ENCODE data around the gene FIBP.
A peak's percentile ranks its signal among the peaks of the same experiment; 100 is the strongest.

DNA sequence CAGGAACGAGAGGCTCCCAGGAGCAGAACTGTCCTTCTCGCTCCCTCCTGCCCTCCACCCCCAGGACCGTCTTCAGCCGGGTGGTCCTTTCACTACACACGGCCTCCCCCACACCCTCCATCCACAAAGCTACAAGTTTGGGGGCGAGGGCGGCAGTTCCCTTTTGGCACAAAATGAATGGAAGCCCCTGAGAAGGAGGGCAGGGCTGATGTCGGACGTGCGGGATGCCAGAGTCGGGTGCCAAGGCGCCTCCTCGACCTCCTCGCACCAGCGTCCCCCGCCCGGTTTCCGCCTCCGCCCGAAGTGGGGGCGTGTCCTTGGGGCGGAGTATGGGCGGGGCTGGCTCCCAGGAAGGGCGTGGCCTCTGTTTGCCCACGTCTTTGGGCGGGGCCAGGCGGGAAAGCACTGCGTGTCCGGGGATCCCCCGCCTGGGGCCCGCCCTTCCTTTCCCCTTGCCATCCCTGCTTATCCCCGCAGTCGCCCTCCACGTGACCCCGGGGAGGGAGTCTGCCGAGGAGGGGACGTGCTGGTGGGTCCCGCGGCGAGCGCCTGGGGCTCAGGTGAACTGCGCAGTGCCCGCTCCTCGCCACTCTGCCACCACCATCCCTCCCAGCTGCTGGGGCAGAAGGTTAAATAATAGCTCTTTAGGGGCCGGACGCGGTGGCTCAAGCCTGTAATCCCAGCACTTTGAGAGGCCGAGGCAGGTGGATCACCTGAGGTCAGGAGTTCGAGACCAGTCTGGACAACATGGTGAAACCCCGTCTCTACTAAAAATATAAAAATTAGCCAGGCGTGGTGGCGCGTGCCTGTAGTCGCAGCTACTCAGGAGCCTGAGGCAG is 14.7 kb downstream of the FIBP start:
- TF ChIP-seq, protein P1, sequence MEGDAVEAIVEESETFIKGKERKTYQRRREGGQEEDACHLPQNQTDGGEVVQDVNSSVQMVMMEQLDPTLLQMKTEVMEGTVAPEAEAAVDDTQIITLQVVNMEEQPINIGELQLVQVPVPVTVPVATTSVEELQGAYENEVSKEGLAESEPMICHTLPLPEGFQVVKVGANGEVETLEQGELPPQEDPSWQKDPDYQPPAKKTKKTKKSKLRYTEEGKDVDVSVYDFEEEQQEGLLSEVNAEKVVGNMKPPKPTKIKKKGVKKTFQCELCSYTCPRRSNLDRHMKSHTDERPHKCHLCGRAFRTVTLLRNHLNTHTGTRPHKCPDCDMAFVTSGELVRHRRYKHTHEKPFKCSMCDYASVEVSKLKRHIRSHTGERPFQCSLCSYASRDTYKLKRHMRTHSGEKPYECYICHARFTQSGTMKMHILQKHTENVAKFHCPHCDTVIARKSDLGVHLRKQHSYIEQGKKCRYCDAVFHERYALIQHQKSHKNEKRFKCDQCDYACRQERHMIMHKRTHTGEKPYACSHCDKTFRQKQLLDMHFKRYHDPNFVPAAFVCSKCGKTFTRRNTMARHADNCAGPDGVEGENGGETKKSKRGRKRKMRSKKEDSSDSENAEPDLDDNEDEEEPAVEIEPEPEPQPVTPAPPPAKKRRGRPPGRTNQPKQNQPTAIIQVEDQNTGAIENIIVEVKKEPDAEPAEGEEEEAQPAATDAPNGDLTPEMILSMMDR (IDR thresholded peaks at IDR 0.05) = no peak
- peak; percentile 90 for TF ChIP-seq POLR2A (IDR thresholded peaks at IDR 0.05)

All from ovary (tissue), 3 donors.